H1 (cell line): ENCODE results near the gene TNFSF18. TPM values are rescaled to one million over a fixed set of nuclear protein-coding genes. Genes with fewer than 3 reads are reported as not detected.

Source experiments
- CTCF ChIA-PET: fragments of 300-600 bp; sonication (Branson Sonifier 250); formaldehyde crosslinking; loops from one replicate; lab custom pipeline; 2021; ENCODE audit not compliant: partially characterized antibody; lab: Charles Lee
- POLR2A ChIA-PET: fragments of 300-600 bp; sonication (Branson Sonifier 250); formaldehyde crosslinking; loops from one replicate; lab custom pipeline; 2021; ENCODE audit warnings: inconsistent platforms; ENCODE audit not compliant: partially characterized antibody; lab: Charles Lee
- DNase-seq, 2 experiments: peaks; one replicate each; pipeline versions ENCODE4 v3.0.0 to v3.0.0-alpha.2; 2010 to 2022; ENCODE audit warnings: low spot score in 2 of 2, low read depth in 1 of 2, mixed read lengths in 1 of 2
- FAIRE-seq: peaks from 2 replicates; lab custom pipeline; 2011; peaks lifted over from hg19 to GRCh38; lab: Jason Lieb, UNC
- H2AFZ ChIP-seq: 2 replicates; pipeline ENCODE4 v1.8.1; 2012; ENCODE audit warnings: low read length, inconsistent platforms
- H2AK5ac ChIP-seq: 2 replicates; pipeline ENCODE4 v1.6.1; 2013; ENCODE audit warnings: low read depth, low read length
- H2BK120ac ChIP-seq: replicated peaks from 2 replicates; pipeline ENCODE3; 2013; ENCODE audit warnings: low read depth, low read length, inconsistent platforms
- H2BK12ac ChIP-seq: 2 replicates; pipeline ENCODE4 v1.6.1; 2013; ENCODE audit warnings: low read depth, low read length
- H2BK15ac ChIP-seq: 2 replicates; pipeline ENCODE4 v1.6.1; 2013; ENCODE audit warnings: low read length
- H2BK20ac ChIP-seq: 2 replicates; pipeline ENCODE4 v1.6.1; 2013; ENCODE audit warnings: low read length
- H2BK5ac ChIP-seq: 2 replicates; pipeline ENCODE4 v1.6.1; 2013; ENCODE audit warnings: low read depth, low read length
- H3K14ac ChIP-seq: 2 replicates; pipeline ENCODE4 v1.6.1; 2013; ENCODE audit warnings: inconsistent platforms; ENCODE audit not compliant: insufficient read length
- H3K18ac ChIP-seq: 2 replicates; pipeline ENCODE4 v1.6.1; 2013; ENCODE audit warnings: low read length; ENCODE audit errors: extremely low read depth
- H3K23ac ChIP-seq: 2 replicates; pipeline ENCODE4 v1.6.1; 2013; ENCODE audit warnings: inconsistent platforms; ENCODE audit not compliant: insufficient read length
- H3K23me2 ChIP-seq: 2 replicates; pipeline ENCODE4 v1.6.1; 2013; ENCODE audit warnings: low read depth, low read length
- H3K27ac ChIP-seq: 2 replicates; pipeline ENCODE4 v1.6.1; 2011; ENCODE audit warnings: low read depth, low read length, inconsistent platforms
- H3K27me3 ChIP-seq, 4 experiments: replicated peaks in 1 of 4; 1 replicate in 1 of 4; 2 replicates in 3 of 4; pipeline versions ENCODE4 v1.6.1 to v1.8.1; 2011 to 2013; ENCODE audit warnings: low read length in 3 of 4, mild to moderate bottlenecking in 3 of 4, inconsistent platforms in 2 of 4, mixed read lengths in 2 of 4, moderate library complexity in 1 of 4; ENCODE audit not compliant: control insufficient read depth in 3 of 4, insufficient read depth in 3 of 4; ENCODE audit errors: extremely low read depth in 1 of 4
- H3K36me3 ChIP-seq, 4 experiments: 2 replicates each; pipeline versions ENCODE4 v1.6.1 to v1.8.1; 2011 to 2013; ENCODE audit warnings: mild to moderate bottlenecking in 4 of 4, low read length in 3 of 4, moderate library complexity in 2 of 4, control low read depth in 1 of 4, inconsistent platforms in 1 of 4; ENCODE audit not compliant: insufficient read depth in 4 of 4, control insufficient read depth in 2 of 4
- H3K4ac ChIP-seq: replicated peaks from 2 replicates; pipeline ENCODE3; 2013; ENCODE audit warnings: low read length, low read depth, mixed read lengths, inconsistent platforms; ENCODE audit not compliant: insufficient read length
- H3K4me1 ChIP-seq, 4 experiments: replicated peaks in 1 of 4; 1 replicate in 1 of 4; 2 replicates in 3 of 4; pipeline versions ENCODE4 v1.6.1 to v1.8.1; 2011 to 2013; ENCODE audit warnings: low read length in 3 of 4, inconsistent platforms in 2 of 4, mixed read lengths in 1 of 4; ENCODE audit not compliant: insufficient read depth in 4 of 4, control insufficient read depth in 3 of 4
- H3K4me2 ChIP-seq, 2 experiments: 2 replicates each; pipeline versions ENCODE4 v1.6.1 to v1.8.1; 2011 to 2013; ENCODE audit warnings: low read depth in 2 of 2, low read length in 2 of 2, control low read depth in 1 of 2, inconsistent platforms in 1 of 2, mild to moderate bottlenecking in 1 of 2; ENCODE audit not compliant: insufficient read depth in 1 of 2
- H3K4me3 ChIP-seq, 4 experiments: fragments of 200-600, 300-600 bp in 1 of 4; sonication (generic), shearing (Covaris generic), sonication (Bioruptor Twin) in 1 of 4; 2 replicates each; pipeline versions ENCODE4 v1.5.1 to v1.8.1; 2011 to 2016; ENCODE audit warnings: low read length in 4 of 4, low read depth in 3 of 4, control low read depth in 2 of 4, inconsistent platforms in 2 of 4, mild to moderate bottlenecking in 2 of 4, mixed read lengths in 1 of 4, moderate library complexity in 1 of 4; ENCODE audit not compliant: insufficient read depth in 2 of 4; ENCODE audit errors: extremely low read depth in 1 of 4
- H3K56ac ChIP-seq: replicated peaks from 2 replicates; pipeline ENCODE3; 2013; ENCODE audit warnings: low read depth, mild to moderate bottlenecking, mixed read lengths, low read length, inconsistent platforms; ENCODE audit not compliant: insufficient read length
- H3K79me1 ChIP-seq: 2 replicates; pipeline ENCODE4 v1.6.1; 2013; ENCODE audit warnings: low read depth, low read length, control low read depth
- H3K79me2 ChIP-seq, 2 experiments: 2 replicates each; pipeline versions ENCODE4 v1.6.1 to v1.8.1; 2012 to 2013; ENCODE audit warnings: low read length in 2 of 2, mild to moderate bottlenecking in 2 of 2, inconsistent platforms in 1 of 2; ENCODE audit not compliant: insufficient read depth in 2 of 2, control insufficient read depth in 1 of 2
- H3K9ac ChIP-seq, 4 experiments: replicated peaks in 1 of 4; 1 replicate in 1 of 4; 2 replicates in 3 of 4; pipeline versions ENCODE4 v1.6.1 to v1.8.1; 2011 to 2013; ENCODE audit warnings: low read depth in 3 of 4, low read length in 3 of 4, control low read depth in 2 of 4, mild to moderate bottlenecking in 2 of 4, moderate library complexity in 2 of 4, inconsistent platforms in 1 of 4; ENCODE audit errors: extremely low read depth in 1 of 4
- H3K9me3 ChIP-seq, 2 experiments: 2 replicates each; pipeline versions ENCODE4 v1.6.1 to v1.8.1; 2012 to 2013; ENCODE audit warnings: mild to moderate bottlenecking in 2 of 2, moderate library complexity in 2 of 2, control low read depth in 1 of 2, inconsistent platforms in 1 of 2, low read depth in 1 of 2, low read length in 1 of 2, mixed read lengths in 1 of 2; ENCODE audit not compliant: insufficient read depth in 2 of 2
- H4K20me1 ChIP-seq, 2 experiments: replicated peaks in 1 of 2; 2 replicates each; pipeline versions ENCODE3 to v1.8.1; 2011 to 2013; ENCODE audit warnings: inconsistent platforms in 2 of 2, low read length in 2 of 2, mild to moderate bottlenecking in 1 of 2; ENCODE audit not compliant: insufficient read depth in 2 of 2, control insufficient read depth in 1 of 2
- H4K5ac ChIP-seq: 2 replicates; pipeline ENCODE4 v1.6.1; 2013; ENCODE audit warnings: low read length, low read depth, mixed read lengths, inconsistent platforms; ENCODE audit not compliant: insufficient read length
- H4K8ac ChIP-seq: 2 replicates; pipeline ENCODE4 v1.8.0; 2013; ENCODE audit warnings: mild to moderate bottlenecking, moderate library complexity, low read length, inconsistent platforms; ENCODE audit not compliant: insufficient read depth; ENCODE audit errors: extremely low read depth
- H4K91ac ChIP-seq: replicated peaks from 2 replicates; pipeline ENCODE3; 2013; ENCODE audit warnings: low read length, mixed read lengths, inconsistent platforms; ENCODE audit not compliant: insufficient read length
- ASH2L ChIP-seq: fragments of 200-600, 300-600 bp; sonication (generic); IDR thresholded peaks from one replicate; pipeline ENCODE4 v1.7.1; 2017; ENCODE audit warnings: low read length
- BACH1 ChIP-seq: IDR thresholded peaks from 2 replicates; pipeline ENCODE4 v1.6.1; 2012; ENCODE audit warnings: low read length, improper control_type of control experiment
- CHD2 ChIP-seq: IDR thresholded peaks from 2 replicates; pipeline ENCODE4 v1.6.1; 2012; ENCODE audit warnings: low read length, improper control_type of control experiment
- CREB1 ChIP-seq: IDR thresholded peaks from 2 replicates; pipeline ENCODE4 v1.6.1; 2012; ENCODE audit warnings: inconsistent platforms
- EP300 ChIP-seq, 2 experiments: IDR thresholded peaks; 1 replicate in 1 of 2; 2 replicates in 1 of 2; pipeline ENCODE4 v1.6.1; 2011 to 2012; ENCODE audit warnings: low read depth in 2 of 2, low read length in 2 of 2, mild to moderate bottlenecking in 2 of 2, borderline replicate concordance in 1 of 2, inconsistent platforms in 1 of 2, moderate library complexity in 1 of 2
- HDAC2 ChIP-seq, 2 experiments: fragments of 300-600 bp in 1 of 2; sonication (generic) in 1 of 2; IDR thresholded peaks; 2 replicates each; pipeline ENCODE4 v1.6.1; 2011 to 2012; ENCODE audit warnings: low read depth in 2 of 2, low read length in 2 of 2, mild to moderate bottlenecking in 2 of 2, moderate library complexity in 2 of 2, borderline replicate concordance in 1 of 2, inconsistent platforms in 1 of 2
- KDM1A ChIP-seq: fragments of 200-600, 300-600 bp; sonication (generic); IDR thresholded peaks from 2 replicates; pipeline ENCODE4 v1.7.1; 2016; ENCODE audit warnings: mild to moderate bottlenecking, low read length, borderline replicate concordance
- KDM5A ChIP-seq: fragments of 200-600 bp; IDR thresholded peaks from 2 replicates; pipeline ENCODE4 v1.7.1; 2012; ENCODE audit warnings: mild to moderate bottlenecking, low read length, inconsistent platforms, mixed read lengths
- POLR2A ChIP-seq, 2 experiments: IDR thresholded peaks; 1 replicate in 1 of 2; 2 replicates in 1 of 2; pipeline ENCODE4 v1.6.1; 2011; ENCODE audit warnings: low read depth in 2 of 2, low read length in 2 of 2, mild to moderate bottlenecking in 2 of 2; ENCODE audit errors: control extremely low read depth in 1 of 2
- POU5F1 ChIP-seq: IDR thresholded peaks from 2 replicates; pipeline ENCODE4 v1.6.1; 2011; ENCODE audit warnings: low read depth, mild to moderate bottlenecking, low read length, moderate library complexity
- SRF ChIP-seq: IDR thresholded peaks from 2 replicates; pipeline ENCODE4 v1.6.1; 2011; ENCODE audit warnings: mild to moderate bottlenecking, low read depth, low read length, moderate library complexity
- WGBS, 2 experiments: shearing (Covaris generic) in 1 of 2; methylation state at CpG; one replicate each; pipeline versions ENCODE4 v1.1.6 to v1.1.7; 2013 to 2015; ENCODE audit warnings: low lambda C conversion rate in 2 of 2, mixed read lengths in 2 of 2, inconsistent platforms in 1 of 2, low coverage in 1 of 2, missing lambda C conversion rate in 1 of 2; ENCODE audit not compliant: insufficient replicate concordance in 2 of 2, insufficient coverage in 1 of 2, insufficient read length in 1 of 2; ENCODE audit errors: extremely low coverage in 1 of 2, missing lambda C conversion rate in 1 of 2; 5-methylcytosine and 5-hydroxymethylcytosine counted together
- polyA plus RNA-seq, 7 experiments: library from polyadenylated mRNA; depleted of rRNA in 3 of 7; stranded (reverse) in 5 of 7; unstranded in 2 of 7; fragments of >200 nt in 5 of 7; fragments of 200-250 nt in 2 of 7; gene quantifications; 1 replicate in 5 of 7; 2 replicates in 1 of 7; 4 replicates in 1 of 7; pipeline versions ENCODE4 v1.2.1 to v1.2.3, GENCODE V29; 2011 to 2013; ENCODE audit warnings: missing spikeins in 2 of 7, mixed read lengths in 2 of 7
- total RNA-seq: library from RNA; stranded (reverse); fragmentation: NEBNext Ultra II Directional; extraction: Animal tissue kit (Norgen Biotek cat#: 25700); gene quantifications from 2 replicates; pipeline ENCODE4 v1.2.1, GENCODE V29; 2021
- TF ChIP-seq, protein P1 (sequence below): IDR thresholded peaks from 2 replicates; pipeline ENCODE4 v1.6.1; 2011; ENCODE audit warnings: low read depth, mild to moderate bottlenecking, low read length; ENCODE audit not compliant: insufficient read depth

TNFSF18 gene
- total and polyA plus RNA-seq, 2 of the 8 experiments (the other 6 are each of a cell fraction or from before 2014, with no cell fraction given), result not detected

DNA sequence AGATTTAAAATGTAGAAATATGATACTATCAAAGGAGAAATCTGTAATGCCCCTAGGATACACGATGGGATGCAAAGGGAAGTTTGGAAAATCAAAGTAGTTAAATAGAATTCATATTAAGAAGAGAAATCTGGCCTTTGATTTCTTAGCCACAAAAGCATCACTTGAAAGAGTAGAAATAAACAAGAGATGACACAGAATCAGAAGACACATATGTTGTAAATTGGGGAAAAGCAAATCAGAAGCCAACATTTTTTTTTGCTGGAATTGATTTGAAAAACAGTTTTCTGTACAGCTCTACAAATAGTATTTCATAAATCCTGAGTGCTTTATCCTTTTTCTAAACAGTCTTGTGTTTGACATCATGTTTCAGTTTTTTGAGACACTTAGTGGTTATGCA is 12.4 kb upstream of the TNFSF18 start:
- WGBS, 2 experiments, result 78% methylated on average over 1 of the region's 1 CpG; no CpG with 5 or more reads in 1 of the 2 experiments
- CTCF ChIA-PET, result no interaction called here
- H2BK20ac ChIP-seq, result no peak overlapping the region
- TF ChIP-seq KDM1A, result no peak
- no peak for TF ChIP-seq SRF
- TF ChIP-seq POU5F1, result no peak
- no peak for TF ChIP-seq HDAC2 (IDR thresholded peaks at IDR 0.05; ENCODE audit: borderline replicate concordance in 1 of 2, low read depth in 2 of 2, low read length in 2 of 2)
- TF ChIP-seq POLR2A (IDR thresholded peaks at IDR 0.05; ENCODE audit: control extremely low read depth in 1 of 2, low read depth in 2 of 2, low read length in 2 of 2), result no peak
- TF ChIP-seq CHD2, result no peak
- TF ChIP-seq EP300 (IDR thresholded peaks at IDR 0.05; ENCODE audit: borderline replicate concordance in 1 of 2, low read depth in 2 of 2, low read length in 2 of 2), result no peak
- TF ChIP-seq, protein P1, sequence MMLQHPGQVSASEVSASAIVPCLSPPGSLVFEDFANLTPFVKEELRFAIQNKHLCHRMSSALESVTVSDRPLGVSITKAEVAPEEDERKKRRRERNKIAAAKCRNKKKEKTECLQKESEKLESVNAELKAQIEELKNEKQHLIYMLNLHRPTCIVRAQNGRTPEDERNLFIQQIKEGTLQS, result no peak
- no peak for TF ChIP-seq CREB1
- no peak for TF ChIP-seq ASH2L
- TF ChIP-seq KDM5A, result no peak
- TF ChIP-seq BACH1, result no peak

More for the DNA sequence above, 12.4 kb upstream of the TNFSF18 start:
- Histone ChIP-seq H3K18ac (no peak overlapping the region), H3K79me1 (no peaks in the 10 kb centered on the region), H4K8ac (no peak overlapping the region), H3K36me3 (no peaks in the 10 kb centered on the region), H3K9me3 (no peaks in the 10 kb centered on the region), H3K27ac (no peak overlapping the region), H2AK5ac (no peak overlapping the region), H3K4me2 (no peak overlapping the region), H2BK120ac (no peak overlapping the region), H3K4me3 (no peak overlapping the region), H2AFZ (no peak overlapping the region), H3K14ac (no peak overlapping the region), H3K9ac (no peak overlapping the region), H3K23me2 (no peaks in the 10 kb centered on the region), H3K79me2 (no peaks in the 10 kb centered on the region), H2BK15ac (no peak overlapping the region), H3K4ac (no peak overlapping the region), H4K91ac (no peak overlapping the region), H2BK12ac (no peak overlapping the region), H3K27me3 (no peaks in the 10 kb centered on the region), H4K5ac (no peak overlapping the region), H3K4me1 (no peaks in the 10 kb centered on the region), H2BK5ac (no peak overlapping the region), H4K20me1 (no peaks in the 10 kb centered on the region), H3K23ac (no peak overlapping the region), H3K56ac (no peak overlapping the region)
- FAIRE-seq, result no peak
- DNase-seq, result no peak
- POLR2A ChIA-PET, result no interaction called here
